Islet of Langerhans (tissue), 1 donor: ENCODE data around the gene SEPTIN1.
"Not testable (repeated sequence)": the region's sequence is repeated elsewhere in the genome, so short reads cannot be mapped to it uniquely, and the experiment has no call there.

Source experiments
- FAIRE-seq: peaks from one replicate; lab custom pipeline; 2011; peaks lifted over from hg19 to GRCh38; lab: Jason Lieb, UNC

SEPTIN1 gene

GRCh38 chr16:30357715-30358576, 24.4 kb downstream of the SEPTIN1 start:
- no peak for FAIRE-seq

GRCh38 chr16:30357085-30357714, 25.2 kb downstream of the SEPTIN1 start:
- no peak for FAIRE-seq

- no peak for FAIRE-seq
Measured at GRCh38 chr16:30356401-30357084, 25.8 kb downstream of the SEPTIN1 start.

GRCh38 chr16:30355954-30356308, 26.4 kb downstream of the SEPTIN1 start:
- no peak for FAIRE-seq

GRCh38 chr16:30355144-30355953, 27.0 kb downstream of the SEPTIN1 start, which contains the start of gene CD2BP2:
TSS of gene CD2BP2 (minus strand) at chr16:30355308. CDS start at chr16:30354681, 627 bp downstream.
- FAIRE-seq: peak; percentile 96

GRCh38 chr16:30354423-30355143, 27.8 kb downstream of the SEPTIN1 start:
- FAIRE-seq: no peak

- no peak for FAIRE-seq
Measured at GRCh38 chr16:30353438-30354129, 28.8 kb downstream of the SEPTIN1 start.

- no peak for FAIRE-seq
Measured at GRCh38 chr16:30352488-30353401, 29.6 kb downstream of the SEPTIN1 start.

GRCh38 chr16:30351586-30352419, 30.6 kb downstream of the SEPTIN1 start:
- no peak for FAIRE-seq

GRCh38 chr16:30351001-30351441, 31.3 kb downstream of the SEPTIN1 start:
- no peak for FAIRE-seq

- no peak for FAIRE-seq
Measured at GRCh38 chr16:30350134-30350871, 32.1 kb downstream of the SEPTIN1 start.

GRCh38 chr16:30349675-30350074, 32.7 kb downstream of the SEPTIN1 start:
- no peak for FAIRE-seq

- no peak for FAIRE-seq
Measured at GRCh38 chr16:30348929-30349328, 33.4 kb downstream of the SEPTIN1 start.

GRCh38 chr16:30348113-30348512, 34.2 kb downstream of the SEPTIN1 start:
- no peak for FAIRE-seq

- no peak for FAIRE-seq
Measured at GRCh38 chr16:30346286-30346685, 36.1 kb downstream of the SEPTIN1 start.

- not testable (repeated sequence) for FAIRE-seq
Measured at GRCh38 chr16:30343491-30343820, 38.9 kb downstream of the SEPTIN1 start.

- FAIRE-seq: no peak
Measured at GRCh38 chr16:30342751-30343490, 39.4 kb downstream of the SEPTIN1 start.
